ENCODE measurements around the gene MYLIP.

MYLIP gene

DNA sequence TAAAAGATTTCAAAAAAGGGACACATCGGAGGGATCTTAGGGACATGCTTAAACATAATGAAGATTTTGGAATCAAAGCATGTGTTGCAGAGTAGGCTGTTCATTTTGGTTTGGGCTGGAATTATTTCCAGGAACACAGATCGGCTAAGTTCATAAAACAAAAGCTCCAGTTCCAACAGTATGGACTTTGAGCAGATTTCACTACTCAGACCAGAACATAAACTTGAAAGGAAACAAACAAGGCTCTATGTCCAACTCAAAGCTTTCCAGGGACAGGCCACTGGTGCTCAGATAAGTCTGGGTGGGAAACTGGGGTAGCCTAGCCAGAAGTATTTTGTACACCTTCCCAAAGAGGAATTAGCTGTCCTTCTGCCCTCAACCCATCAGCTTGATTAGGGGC is 58.3 kb downstream of the MYLIP start:
- H3K4me3 ChIP-seq, result no peak overlapping the region
- no peak overlapping the region for H3K27ac ChIP-seq

DNA sequence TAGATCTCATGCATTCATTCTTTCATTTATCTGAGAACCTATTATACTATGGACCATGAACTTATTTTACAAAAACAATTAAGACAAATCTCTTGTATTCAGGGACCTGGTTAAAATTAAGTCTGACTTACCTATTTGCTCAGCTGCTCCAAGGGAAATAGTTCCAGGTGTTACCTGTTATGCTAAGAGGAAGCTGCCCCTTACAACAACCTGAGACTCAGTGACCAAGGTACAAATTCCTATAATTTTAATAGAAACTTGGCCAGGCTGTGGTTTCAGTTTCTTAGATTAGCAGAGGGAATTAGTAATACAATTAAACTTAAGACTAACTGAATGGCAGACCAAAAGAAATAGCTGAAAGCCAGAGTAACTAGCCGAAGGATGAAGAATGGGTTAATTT is 61.3 kb downstream of the MYLIP start:
- Histone ChIP-seq H3K27ac (no peak overlapping the region), H3K4me3 (no peak overlapping the region)

DNA sequence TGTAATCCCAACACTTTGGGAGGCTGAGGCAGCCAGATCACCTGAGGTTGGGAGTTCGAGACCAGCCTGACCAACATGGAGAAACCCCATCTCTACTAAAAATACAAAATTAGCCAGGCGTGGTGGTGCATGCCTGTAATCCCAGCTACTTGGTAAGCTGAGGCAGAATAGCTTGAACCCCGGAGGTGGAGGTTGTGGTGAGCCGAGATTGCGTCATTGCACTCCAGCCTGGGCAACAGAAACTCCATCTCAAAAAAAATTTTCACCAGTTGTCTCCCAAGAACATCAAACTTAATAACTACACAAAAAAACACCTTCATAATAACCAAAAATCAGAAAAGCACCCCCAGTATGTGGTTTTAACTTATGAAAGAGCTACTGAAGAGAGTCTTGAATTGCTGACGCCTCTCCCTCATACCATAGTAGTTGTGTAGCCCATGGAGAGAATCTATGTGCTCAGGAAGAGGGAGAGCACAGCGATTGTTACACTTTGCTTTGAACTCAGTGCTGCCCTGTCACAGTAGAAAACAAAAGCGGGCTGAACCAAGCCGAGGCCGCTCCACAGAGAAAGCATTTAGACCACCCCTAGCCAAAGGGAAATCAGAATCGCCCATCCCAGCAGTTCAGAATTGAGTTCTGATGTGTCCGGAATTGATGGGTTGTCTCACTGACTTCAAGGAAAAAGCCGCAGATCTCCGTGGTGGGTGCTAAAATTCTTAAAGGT is 67.5 kb downstream of the MYLIP start:
- no peak overlapping the region for H3K27ac ChIP-seq
- peak overlapping the region in 1 of 7 experiments; percentile 10 for H3K4me3 ChIP-seq

DNA sequence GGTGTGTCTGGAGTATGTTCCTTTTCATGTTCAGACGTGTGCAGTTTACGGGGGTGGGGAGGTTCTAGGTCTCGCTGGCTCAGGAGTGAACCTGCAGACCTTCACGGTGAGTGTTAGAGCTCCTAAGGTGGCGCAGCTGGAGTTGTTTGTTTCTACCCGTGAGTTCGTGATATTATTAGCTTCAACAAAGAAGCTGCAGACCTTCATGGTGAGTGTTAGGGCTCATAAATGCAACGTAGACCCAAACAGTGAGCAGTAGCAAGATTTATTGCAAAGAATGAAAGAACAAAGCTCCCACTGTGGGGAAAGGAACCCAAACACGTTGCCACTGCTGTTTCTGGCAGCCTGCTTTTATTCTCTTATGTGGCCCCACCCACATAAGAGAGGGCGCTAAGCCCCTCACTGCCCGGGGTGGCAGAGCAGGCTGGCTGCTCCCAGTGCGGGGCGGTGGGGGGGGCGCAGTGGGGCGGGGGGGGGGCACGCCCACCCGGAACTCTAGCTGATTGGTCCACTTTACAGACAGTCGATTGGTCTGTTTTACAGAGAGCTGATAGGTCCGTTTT is 68.2 kb downstream of the MYLIP start:
- Histone ChIP-seq H3K4me3 (peak overlapping the region in 1 of 7 experiments; percentile 10), H3K27ac (no peak overlapping the region)
